Superior temporal gyrus (tissue), 1 donor: ENCODE results near the gene GRAMD4.
A peak's percentile ranks its signal among the peaks of the same experiment; 100 is the strongest.

Experiments used
- DNase-seq: peaks from one replicate; pipeline ENCODE4 v3.0.0-alpha.2; 2016; ENCODE audit errors: extremely low spot score

The GRAMD4 gene

DNA sequence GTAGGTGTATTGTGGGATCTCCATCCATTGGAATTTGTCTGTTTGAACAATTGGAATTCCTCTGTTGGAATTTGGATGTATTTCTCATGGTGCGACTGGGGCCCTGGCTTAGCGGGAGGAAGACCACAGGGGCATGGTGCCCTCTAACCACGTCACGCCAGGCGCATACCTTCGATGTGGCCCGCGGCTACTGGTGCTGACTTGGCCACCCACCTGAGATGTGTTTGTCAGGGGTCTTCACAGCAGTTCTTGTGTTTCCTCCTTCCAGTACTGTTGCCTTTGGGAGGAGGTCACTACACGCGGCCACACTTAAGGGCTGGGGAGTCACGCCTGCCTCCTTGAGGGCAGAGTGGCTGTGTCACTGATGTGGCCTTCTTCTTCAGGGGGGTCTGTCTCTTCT, 36.6 kb upstream of the GRAMD4 start:
- DNase-seq = no peak

DNA sequence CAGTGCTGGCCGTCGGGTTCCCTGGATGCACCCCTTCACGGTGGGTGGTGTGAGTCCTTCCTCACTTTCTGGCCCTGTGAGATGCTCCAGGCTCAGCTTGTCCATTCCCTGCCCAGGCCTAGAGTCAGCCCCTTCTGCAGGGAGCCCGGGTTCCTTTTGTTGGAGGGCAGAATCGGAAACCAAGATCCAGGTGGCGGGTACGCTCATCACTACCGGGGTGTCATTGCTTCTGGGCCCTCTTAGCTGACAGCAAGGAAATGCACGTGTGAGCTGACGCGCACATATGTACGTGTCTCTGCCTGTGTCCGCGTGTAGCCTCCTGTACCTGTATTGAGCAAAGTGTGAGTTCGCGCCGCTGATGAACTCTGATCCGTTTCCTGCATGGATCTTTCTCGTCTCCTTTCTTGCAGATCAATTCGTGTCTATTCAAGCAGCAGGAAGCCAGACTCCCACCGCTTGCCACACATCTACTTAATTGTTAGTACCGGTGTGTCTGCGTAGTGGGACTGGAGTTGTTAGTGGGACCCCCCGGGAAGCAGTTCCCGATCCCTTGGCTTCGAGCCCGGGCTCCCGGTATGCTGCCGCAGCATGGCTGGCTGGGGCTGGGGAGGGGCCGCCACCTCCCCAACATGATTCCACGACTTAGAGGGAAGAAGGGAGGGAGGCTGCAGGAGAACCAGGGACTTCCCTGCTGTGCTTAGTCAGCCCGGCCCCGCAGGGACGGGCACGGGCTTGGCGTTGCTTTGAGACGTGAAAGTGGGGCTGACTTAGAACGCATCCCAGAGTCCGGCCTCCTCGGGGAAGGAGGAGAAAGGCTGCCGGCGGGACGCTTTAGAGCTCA, 35.9 kb upstream of the GRAMD4 start:
- DNase-seq = no peak

DNA sequence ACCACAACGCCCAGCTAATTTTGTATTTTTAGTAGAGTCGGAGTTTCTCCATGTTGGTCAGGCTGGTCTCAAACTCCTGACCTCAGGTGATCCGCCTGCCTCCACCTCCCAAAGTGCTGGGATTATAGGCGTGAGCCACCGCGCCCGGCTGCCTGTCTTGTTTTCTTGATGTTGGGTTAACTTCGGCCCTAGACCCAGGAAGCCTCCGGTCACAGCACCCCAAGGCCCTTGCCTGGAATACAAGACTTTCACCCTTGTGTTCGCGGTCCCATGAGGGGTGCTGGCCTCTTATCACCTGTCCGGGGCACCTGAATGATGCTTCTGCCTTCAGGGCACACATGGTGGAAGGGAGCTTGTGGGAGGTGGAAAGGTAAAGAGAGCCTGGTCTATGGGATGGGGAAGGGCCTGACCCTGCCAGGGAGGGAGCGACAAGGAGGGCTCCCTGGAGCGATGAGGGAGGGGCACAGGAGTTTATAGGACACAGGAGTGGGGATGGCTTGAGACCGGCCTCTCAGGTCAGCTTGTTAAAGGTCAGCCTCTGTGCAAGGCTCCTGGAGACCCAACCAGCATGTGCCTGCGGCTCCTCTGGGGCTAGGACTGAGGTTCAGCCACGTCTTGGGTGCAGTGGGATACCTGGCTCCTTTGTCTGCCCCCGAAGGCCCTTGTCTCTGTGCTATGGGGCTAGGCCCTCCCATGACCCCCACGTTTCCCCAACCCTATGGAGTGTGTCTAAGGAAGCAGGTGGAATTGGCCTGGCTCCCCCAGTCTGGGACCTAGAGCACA, 34.7 kb upstream of the GRAMD4 start:
- no peak for DNase-seq

DNA sequence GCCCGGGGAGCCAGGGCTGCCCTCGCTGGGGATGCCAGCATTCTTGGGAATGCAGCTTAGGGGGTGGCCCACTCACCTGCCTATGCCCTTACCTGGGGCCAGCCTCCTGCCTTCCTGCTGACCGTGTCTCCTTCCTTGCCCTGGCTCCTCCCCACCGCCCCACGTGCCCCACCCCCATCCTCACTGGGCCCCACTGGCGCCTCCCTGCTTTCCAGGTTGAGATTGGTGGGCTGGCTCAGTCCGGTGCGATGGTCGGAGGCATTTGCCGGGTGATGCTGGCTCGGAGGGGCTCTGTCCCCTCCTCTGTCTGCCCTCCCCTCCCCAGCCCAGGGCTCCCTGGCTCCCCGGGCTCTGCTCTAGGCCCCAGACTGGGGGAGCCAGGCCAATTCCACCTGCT, 34.1 kb upstream of the GRAMD4 start:
- DNase-seq = no peak

DNA sequence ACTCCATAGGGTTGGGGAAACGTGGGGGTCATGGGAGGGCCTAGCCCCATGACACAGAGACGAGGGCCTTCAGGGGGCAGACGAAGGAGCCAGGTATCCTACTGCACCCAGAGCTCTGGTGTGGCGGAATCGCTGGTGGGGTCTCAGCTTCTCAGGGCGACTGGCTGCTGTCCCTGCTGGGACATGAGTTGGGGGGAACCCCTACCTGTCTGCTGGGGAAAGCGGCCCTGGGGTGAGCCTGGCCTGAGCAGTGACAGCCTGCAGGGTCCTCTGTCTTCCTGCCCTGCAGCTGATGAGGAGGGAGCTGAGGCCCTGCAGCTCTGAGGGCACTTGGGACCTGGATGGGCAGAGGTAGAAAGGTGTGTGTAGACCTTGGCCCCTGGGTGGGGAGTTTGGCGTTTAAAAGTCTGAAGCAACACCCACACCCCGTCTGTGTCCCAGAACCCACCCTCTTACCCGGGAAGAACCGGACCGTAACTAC, 33.6 kb upstream of the GRAMD4 start:
- DNase-seq = no peak

DNA sequence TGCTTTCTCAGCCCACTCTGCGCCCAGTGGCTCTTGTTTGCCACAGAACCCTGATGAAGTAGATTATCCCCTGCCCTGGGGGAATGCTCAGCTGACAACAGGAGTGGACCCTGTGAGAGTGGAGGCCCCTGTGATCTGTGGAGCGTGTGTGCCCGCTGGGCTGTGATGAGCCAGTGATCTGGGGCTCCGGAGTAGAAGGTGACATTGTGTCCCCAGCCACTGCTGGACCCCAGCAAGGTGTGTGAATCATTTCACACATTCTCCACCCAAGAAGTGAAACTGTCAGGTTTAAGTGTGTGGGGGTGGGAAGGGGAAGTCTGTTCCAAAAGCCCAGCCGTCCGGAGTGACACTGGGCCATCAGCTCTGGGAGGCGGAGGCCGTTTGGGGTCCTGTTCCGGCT, 33.1 kb upstream of the GRAMD4 start:
- DNase-seq = no peak

DNA sequence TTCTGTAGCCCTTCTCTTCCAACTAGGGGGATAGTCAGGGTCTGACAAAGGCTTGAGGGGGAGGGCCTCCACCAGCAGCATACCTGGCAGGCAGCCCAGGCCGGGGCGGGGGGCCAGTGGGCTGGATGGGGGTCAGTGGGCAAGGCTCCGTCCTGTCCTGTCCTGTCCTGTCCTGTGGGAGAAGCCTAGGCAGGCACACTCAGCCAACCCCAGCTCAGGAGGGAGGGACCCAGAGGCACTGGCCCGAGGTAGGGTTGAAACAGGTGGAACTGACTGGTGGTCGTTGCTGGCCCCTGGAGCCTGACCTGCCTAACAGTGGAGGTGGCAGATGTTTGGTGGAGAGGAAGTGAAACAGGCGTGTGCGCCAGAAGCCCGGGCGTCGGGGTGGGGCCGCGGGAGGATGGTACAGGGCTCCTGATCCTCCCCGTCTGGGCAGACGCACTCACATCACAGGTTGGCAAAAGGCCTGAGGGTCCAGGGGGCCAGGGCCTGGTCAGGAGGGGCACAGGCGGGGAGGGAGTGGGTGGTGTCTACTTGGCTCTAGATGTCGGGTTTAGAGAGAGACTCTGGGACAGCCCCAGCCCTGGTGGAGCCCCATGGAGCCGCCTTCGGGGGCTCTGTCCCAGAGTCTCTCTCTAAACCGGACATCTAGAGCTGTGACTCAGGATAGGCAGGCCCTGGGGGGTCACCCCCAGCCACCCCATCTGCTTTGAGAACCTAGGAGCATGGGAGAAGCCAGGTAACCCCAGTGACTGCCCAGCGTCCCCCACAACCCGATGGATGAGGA, 32.5 kb upstream of the GRAMD4 start:
- DNase-seq = no peak

DNA sequence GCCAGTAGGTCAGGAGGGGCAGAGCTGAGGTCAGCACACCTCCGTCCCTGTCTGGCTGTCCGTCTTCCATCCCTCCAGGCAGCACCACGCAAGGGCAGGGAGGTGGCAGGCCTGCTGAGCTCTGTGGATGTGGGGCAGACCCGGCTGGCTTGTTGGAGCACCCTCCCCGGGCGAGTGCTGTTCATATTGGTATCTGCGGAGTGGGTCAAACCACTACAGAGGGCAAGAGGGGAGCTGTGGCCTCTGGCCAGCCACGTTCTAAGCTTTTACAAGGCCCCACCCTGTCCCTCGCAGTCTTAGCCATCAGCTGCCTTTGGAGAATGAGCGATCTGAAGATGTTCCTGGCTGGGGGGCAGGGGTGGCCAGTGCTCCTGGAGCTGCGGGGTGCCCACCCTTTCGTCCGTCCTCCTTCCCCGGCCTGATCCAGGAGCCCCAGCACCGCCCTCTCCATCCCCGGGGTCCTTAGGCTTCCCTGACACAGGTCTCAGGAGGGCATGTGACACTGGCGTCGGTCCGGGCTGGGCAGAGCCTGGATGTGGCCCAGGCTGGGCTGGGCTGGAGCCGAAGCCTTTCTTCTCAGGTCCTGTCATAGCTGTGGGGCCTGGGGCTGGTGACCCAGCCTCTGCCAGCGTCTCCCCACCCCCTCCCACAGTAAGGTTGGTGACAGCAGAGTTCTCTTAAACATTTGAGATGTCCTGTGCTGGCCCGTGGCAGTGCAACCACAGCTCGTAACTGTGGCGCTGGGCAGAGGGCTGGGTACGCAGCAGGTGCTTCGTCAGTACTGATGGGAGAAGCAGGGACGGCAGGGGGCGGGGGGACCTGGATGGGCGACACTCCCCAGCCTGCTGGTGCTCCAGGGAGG, 31.7 kb upstream of the GRAMD4 start:
- DNase-seq = no peak

DNA sequence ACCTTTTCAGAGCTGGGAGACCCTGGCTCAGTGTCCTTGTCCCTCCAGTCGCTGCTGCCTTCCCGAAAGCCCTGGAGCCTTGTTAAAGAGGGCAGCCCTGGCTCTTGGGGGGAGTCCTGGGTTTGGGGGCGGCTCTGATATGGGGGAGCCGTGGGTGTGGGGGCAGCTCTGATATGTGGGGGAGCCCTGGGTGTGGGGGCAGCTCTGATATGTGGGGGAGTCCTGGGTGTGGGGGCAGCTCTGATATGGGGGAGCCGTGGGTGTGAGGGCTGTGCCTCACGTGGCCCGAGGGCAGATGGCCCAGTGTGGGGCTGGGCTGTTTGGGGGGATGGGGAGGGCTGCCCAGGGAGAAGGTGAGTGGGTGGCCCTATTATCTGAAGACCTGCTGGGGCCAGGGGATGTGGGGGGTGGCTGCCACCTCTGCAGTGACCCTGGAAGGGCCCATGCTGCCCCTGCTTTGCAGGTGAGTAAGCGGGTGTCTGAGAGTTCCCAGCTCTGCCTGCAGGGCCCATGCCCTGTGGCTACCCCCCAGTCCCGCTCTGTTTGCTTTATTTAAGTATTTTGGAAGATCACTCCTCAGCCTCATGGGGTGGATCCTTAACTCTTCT, 30.9 kb upstream of the GRAMD4 start:
- DNase-seq = no peak

DNA sequence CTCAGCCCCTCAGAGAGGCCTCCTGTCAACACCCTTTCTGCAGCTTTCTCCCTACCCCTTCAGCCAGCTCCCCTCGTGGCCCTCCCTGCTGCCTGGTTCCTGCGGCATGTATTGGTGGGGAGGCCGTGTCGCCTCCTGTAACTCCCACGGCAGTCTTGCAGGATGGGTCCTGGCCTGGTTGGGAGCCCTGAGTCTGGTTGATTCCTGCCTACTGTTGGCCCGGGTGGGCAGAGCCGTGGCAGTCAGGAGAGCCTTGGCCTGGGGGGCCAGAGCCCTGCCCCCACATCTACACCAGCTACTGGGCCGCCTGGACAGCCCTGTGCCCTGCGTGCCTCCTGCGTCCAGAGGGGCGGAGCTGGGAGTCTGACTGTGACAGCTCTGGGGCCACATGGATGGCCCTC, 30.3 kb upstream of the GRAMD4 start:
- no peak for DNase-seq

DNA sequence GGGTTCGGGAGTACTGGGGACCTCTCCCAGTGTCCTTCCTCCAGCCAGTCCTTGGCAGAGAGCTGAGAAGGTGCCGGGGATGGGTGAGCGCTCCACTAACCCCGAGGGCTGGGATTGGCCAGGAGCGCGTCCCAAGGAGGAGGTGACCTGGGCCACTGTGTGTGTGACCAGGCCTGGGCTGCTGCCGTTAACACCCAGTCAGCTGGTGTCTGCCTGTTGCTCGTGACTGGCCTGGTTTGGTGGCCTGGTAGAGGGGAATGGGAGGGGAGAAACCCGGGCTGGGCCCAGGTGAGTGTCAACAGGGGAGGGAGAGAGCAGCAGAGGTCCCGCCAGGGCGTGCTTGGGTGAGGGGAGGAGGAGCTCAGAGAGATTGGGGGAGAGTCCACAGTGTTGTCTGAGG, 29.9 kb upstream of the GRAMD4 start:
- DNase-seq = no peak

DNA sequence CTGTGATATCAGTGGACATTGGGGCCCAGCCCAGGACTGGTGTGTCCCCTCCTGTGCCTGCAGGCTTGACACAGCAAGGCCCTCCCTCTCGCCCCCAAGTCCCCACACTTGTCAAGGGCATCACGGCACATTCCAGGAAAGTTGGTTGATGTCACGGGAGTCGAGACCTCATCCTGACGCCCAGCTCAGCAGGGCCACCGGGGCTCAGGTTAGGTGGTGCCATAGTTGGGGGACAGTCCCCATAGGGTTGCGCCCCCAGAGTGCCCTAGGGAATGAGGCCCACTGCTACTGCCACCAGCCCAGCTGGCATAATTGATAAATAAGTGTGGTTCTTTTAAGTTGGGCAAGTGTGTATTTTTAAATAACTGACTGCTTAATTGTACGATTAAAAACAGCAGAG, 28.3 kb upstream of the GRAMD4 start:
- no peak for DNase-seq

DNA sequence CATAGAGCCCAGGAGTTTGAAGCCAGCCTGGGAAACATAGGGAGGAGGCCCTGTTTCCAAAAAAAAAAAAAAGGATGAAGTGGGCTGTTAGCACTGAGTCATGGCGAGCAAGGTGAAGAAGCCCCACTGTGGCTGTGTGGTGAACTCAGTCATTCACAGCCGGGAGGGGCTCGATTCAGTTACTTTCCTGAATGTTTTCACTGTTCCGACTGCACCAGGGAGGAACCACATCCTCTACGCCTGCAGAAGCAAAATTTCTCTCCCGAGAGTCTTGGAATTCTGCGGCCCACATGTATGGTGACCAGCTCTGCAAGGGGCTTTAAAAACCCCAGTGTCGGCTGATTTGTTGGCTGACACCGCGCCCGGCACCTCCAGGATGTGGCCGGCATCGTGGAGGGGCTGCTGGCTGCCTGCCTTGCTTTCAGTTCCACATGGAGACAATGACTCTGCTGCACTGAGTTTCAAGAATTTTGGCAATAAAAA, 27.8 kb upstream of the GRAMD4 start:
- peak; percentile 51 for DNase-seq

DNA sequence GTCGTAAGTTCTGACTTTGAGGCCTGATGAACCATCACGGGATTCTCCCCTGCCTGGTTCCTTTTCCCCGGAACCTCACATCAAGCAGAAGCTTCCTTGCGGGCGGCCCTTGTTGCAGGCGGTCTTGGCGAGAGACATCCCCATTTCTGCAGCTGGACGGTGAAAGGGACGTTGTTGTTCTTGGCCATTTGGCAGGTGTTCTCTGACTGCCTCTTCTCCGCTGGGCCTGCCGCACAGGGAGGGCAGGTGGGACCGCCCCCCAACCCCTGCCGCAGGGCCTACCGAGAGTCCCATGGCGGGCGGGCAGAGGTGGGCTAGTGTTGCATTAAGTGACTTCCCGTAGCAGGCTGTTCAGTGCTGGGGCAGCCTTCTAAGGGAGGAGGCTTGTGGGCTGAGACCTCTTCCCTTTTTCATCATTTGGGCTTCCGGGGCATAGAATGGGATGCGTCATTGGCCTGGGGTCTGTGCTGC, 26.9 kb upstream of the GRAMD4 start:
- no peak for DNase-seq

DNA sequence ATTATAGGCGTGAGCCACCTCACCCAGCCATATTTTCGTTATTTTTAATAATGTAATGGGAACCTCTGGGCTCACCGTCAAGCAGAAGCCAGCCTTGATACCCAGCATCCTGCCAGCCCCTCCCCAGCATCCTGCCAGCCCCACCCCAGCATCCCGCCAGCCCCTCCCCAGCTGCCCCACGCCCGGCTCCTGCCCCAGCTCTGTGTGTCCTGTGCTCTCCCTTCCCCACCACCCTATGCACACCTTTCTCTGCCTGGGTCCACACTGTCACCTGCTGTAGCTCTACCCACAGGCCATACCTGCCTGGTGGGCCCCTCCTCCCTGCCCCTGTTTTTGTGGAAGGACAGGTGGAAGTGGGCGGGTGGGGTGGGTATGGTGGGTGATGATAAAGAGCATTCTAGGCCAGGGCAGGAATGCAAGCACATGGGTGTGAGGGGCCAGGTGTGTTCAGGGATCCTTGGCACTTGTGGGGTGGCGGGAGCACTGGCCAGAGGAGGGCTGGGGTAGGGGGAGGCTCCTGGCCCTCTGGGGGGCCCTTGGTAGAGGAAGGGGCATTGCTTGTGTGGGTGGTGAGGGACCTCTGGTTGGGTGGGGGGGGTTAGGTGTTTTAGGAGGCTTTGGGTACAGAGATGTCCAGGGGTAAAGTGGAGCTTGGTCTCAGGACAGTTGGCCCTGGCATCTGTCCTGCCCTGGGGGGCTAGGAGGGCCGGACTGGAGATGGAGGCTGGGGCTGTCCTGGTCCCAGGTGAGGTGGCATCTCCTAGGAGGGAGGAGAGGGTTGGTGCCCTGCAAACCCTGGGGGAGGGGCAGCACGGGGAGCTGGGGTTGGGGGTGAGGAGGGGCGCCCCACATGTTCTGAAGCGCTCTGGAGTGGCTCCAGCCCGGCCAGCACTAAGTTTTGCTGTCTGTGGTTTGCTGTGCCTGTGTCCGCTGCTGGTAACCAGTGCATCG, 25.9 kb upstream of the GRAMD4 start:
- no peak for DNase-seq

DNA sequence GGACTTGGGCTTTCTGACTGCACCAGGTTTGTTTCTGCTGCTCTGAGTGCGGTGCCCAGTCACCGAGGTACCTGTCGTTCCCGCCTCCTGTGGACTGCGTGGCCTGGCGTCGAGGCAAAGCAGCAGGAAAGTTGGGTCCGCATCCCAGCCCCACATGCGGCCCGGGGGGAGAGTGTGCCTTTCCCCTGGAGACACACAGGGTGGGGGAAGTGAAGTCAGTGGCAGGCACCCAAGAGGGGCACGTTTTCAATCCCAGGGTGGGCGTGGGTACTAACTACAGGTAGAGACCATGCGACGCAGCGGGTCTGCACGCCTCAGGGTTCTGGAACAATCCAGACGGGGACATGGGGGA, 25.3 kb upstream of the GRAMD4 start:
- no peak for DNase-seq

DNA sequence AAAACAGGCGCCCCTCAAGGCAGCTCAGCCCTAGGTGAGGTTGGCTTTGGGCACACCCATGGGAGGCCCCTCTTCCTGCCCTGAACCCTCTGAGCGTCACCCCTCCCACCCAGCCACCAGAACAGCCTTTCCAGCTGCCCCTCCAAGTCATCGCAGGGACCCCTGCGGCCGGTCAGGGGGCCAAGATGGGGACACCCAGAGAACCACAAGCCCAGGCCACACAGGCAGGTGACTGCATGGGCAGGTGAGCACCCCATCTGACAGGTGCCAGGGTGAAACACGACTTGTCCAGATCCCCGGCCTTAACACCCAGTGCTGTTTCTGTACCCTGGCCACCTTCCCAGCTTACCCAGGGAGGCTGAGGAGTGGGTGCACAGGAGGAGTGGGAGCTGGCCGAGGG, 24.6 kb upstream of the GRAMD4 start:
- no peak for DNase-seq

DNA sequence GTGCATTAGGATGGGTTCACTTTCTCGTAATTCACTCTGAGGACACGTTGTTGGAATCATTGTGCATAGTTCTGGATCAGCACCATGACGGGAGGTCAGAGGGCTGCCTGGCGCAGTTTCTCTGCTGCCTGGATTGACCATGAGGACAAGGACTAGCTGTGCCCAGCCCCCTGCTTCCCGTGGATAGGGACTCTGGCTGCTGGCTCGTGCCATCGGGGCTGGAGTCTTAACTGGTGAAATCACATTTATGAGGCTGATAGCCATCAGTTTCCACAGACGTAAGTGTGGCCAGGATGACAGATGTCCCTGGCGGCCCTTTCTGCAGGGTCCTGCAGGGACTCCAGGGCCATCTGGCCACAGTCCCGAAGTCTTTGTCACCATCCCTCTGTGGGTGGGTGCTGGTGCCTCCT, 24.1 kb upstream of the GRAMD4 start:
- no peak for DNase-seq

DNA sequence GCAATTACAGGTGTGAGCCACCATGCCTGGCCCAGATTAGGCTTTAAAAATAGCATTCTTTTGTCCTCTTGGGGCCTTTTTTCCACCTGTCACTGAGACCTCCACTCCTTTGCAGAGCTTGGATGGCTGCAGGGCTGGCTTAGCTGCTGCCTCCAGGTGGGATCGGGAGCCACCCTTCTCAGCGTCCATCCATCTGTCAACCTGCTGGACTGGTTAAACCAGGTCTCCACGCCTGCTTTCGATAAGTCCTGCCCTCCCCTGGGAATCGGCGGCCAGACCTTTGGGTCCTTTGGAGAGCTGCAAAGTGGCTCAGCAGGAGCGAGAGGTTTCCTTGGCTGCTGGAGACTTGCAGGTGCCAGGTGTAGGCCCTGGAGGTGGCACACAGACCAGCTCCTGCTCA, 23.4 kb upstream of the GRAMD4 start:
- DNase-seq = no peak

DNA sequence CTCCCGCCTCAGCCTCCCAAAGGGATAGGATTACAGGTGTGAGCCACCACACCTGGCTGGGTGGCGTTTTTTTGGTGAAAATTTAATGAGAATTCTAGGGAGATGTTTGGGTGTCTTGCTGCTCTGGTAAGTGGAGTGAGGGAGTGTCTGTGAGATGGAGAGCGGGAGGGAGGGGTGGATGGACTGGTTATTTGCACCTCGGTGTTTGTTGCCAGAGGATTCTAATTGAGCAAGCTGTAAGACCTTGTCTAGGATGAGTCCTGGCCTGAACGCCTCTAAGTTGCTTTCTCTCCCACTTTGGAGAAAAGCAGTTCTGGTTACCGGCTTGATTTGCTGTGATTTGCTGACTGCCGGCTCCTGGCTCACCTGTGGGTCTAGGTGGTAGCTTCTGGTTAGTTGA, 22.0 kb upstream of the GRAMD4 start:
- no peak for DNase-seq
